ENCODE data around the gene CBLN4. TPM values are rescaled to one million over a fixed set of nuclear protein-coding genes. Genes with fewer than 3 reads are reported as not detected.
A peak's percentile ranks its signal among the peaks of the same experiment; 100 is the strongest.

CBLN4 gene
- total RNA-seq, 1 donor from 2014 or later = 1.2 TPM

- intact Hi-C loops (cut with DNase I) = no loop called here
- H3K4me3 ChIP-seq = no peak overlapping the region
- peaks cover 15% of the 10 kb centered on the region for H3K4me1 ChIP-seq
- no peak overlapping the region for H3K27ac ChIP-seq
- DNase-seq (no peak), ATAC-seq (no peak)
- no peaks in the 10 kb centered on the region for H3K9me3 ChIP-seq
- H3K27me3 ChIP-seq (ENCODE audit: low read depth) = no peaks in the 10 kb centered on the region
- H3K36me3 ChIP-seq = no peaks in the 10 kb centered on the region
- TF ChIP-seq CTCF (IDR thresholded peaks at IDR 0.05) = peak; percentile 13
These were observed 40.5 kb downstream of the CBLN4 start for GRCh38 chr20:55964790-55965189.

DNA sequence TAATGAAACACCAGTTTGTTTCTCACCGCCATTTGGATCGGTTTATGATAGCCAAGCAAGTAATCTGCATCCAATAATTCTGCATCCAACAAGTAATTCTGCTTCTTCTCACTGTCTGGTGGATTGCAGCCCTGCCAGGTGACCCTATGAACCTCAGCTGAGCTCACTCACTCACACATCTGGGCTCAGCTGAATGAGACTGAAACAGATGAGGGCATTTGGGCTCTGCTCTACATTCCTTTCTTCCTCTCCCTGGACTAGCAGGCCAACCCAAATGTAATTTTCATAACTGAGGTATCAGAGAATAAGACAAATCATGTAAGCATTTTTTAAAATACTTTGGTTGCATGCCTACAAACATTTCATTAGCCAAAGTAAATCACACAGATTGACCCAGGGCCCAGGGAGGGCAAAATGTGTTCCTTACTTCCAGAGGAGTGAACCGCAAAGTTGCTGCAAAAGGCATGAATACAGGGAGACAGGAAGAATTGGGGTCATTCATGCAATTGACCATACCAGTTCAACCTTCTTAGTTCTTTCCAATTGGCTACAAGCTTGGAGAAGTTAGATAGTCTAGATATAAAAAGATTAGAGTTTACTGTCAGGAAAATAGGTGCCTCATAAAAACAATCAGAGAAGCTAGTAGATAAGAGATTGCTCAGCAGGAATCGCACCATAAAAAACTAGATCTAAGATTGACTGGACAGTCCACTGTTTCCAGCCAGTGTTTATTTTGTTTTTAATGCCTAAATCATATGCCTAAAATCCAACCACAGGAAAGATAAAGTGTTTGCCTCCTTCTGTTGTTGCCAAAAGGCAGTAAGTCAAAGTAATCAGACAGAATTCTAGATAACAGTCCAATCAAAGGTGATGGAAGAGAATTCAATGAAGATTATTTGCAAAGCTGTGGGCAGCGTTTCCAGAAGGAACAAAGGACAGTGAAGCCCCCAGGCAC, 43.7 kb downstream of the CBLN4 start:
- intact Hi-C loops (cut with DNase I) = no loop called here
- Histone ChIP-seq H3K27ac (no peak overlapping the region), H3K9me3 (no peaks in the 10 kb centered on the region), H3K36me3 (no peaks in the 10 kb centered on the region), H3K27me3 (ENCODE audit: low read depth) (no peaks in the 10 kb centered on the region), H3K4me1 (peaks cover 15% of the 10 kb centered on the region), H3K4me3 (no peak overlapping the region)
- DNase-seq (no peak), ATAC-seq (peak; percentile 67 to 84)
- no peak for TF ChIP-seq CTCF (IDR thresholded peaks at IDR 0.05)

DNA sequence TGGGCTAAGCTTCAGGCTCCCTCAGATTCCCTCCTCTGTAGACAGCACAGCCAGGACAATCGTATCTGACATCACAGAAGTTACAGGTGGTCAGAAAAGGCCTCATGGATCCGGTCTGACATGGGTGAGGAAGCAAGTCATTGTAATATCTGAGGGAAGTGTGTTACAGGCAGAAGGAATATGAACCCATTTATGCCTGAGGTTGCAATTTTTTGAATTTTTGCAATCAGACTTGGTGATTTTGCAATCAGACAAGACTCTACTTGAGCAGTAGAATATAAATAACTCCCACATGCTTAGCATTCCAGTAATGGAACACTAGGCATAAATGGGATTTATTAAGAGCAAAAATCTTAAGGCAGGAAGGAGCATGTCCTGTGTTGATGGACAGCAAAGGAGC, 52.1 kb downstream of the CBLN4 start:
- peaks cover 16% of the 10 kb centered on the region for H3K4me1 ChIP-seq
- no peak overlapping the region for H3K27ac ChIP-seq
- no peaks in the 10 kb centered on the region for H3K36me3 ChIP-seq
- no peak overlapping the region for H3K4me3 ChIP-seq
- DNase-seq = no peak
- ATAC-seq = peak; percentile 44 to 59
- no peaks in the 10 kb centered on the region for H3K27me3 ChIP-seq (ENCODE audit: low read depth)
- intact Hi-C loops (cut with DNase I) = no loop called here
- TF ChIP-seq CTCF (IDR thresholded peaks at IDR 0.05) = no peak
- H3K9me3 ChIP-seq = no peaks in the 10 kb centered on the region

- H3K27ac ChIP-seq = no peak overlapping the region
- no peak for DNase-seq
- ATAC-seq = peak in 1 of 2 donors; percentile 33
- H3K27me3 ChIP-seq (ENCODE audit: low read depth) = no peaks in the 10 kb centered on the region
- H3K4me1 ChIP-seq = peaks cover 4% of the 10 kb centered on the region
- intact Hi-C loops (cut with DNase I) = no loop called here
- H3K9me3 ChIP-seq = no peaks in the 10 kb centered on the region
- H3K36me3 ChIP-seq = no peaks in the 10 kb centered on the region
- no peak overlapping the region for H3K4me3 ChIP-seq
- no peak for TF ChIP-seq CTCF (IDR thresholded peaks at IDR 0.05)
These were observed 57.6 kb downstream of the CBLN4 start for GRCh38 chr20:55947701-55948100.

Other genes starting within 250 kb of the CBLN4 start
- gene MC3R, start 243.2 kb upstream of the CBLN4 start, total RNA-seq = not detected